Measurements from ENCODE around the gene PTPRN2. TPM values are rescaled to one million over a fixed set of nuclear protein-coding genes. Genes with fewer than 3 reads are reported as not detected.
"Not testable (repeated sequence)": the region's sequence is repeated elsewhere in the genome, so short reads cannot be mapped to it uniquely, and the experiment has no call there.

PTPRN2 gene
- total RNA-seq, 1 experiment from 2014 or later = 1.7 TPM

DNA sequence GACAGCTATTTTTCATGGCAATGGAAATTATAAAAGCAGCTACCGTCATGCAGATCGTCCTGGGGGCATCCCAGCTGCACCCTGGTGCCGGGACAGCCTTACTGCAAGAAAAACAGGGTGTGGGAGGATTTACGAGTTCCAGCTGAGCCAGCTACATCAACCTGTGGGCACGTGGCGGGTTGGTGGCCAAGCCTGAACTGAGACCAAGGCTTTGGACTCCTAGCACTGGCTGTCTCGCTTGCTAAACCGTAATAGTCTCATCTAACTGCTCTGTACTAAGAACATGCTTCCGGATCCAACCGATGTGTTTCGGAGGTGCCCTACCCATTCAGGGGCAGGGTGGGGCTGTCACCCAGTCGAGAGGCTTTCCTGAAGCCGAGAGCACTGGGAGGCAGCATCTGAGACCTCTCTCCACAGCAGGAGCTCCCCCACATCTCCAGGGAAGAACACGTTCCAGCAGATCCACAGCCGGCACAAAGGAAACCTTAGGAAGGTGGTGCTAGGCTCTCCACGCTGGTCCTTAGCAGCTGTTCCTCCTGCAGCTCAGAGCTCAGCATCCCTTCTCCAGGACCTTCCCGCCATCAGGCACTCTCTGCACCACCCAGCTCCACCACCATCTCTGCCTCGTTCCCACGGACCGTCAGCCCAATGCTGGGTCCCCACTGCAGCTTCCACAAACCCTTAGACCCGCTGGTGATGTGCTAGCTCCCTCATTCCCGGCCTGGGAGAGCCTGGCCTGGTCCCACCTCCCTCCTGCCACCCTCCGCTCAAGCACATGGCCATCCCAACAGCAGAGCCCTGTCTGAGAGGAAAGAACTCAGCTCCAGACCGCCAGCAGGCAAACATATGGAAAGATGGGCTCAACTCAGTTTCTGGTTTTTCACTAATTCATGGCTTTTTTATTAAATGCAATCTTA lies 158.5 kb downstream of the PTPRN2 start:
- Histone ChIP-seq H3K4me2 (ENCODE audit: low read depth, low read length, poor library complexity, severe bottlenecking) (no peak overlapping the region), H3K36me3 (ENCODE audit: insufficient read depth, low read length) (no peaks in the 10 kb centered on the region)

GRCh38 chr7:158428131-158428836 lies 159.3 kb downstream of the PTPRN2 start:
- Histone ChIP-seq H3K4me1 (ENCODE audit: low read length) (no peaks in the 10 kb centered on the region), H3K9me2 (replicated peaks; ENCODE audit: insufficient read depth, low read length) (no peaks in the 10 kb centered on the region), H3K9ac (ENCODE audit: low read length) (no peak overlapping the region), H3K4me3 (ENCODE audit: low read length) (no peak overlapping the region), H2AFZ (ENCODE audit: low read length) (no peak overlapping the region), H3K9me3 (ENCODE audit: low read length) (no peaks in the 10 kb centered on the region), H4K20me1 (ENCODE audit: insufficient read depth, low read depth, low read length) (no peaks in the 10 kb centered on the region), H3K27ac (ENCODE audit: low read length) (no peak overlapping the region), H3K79me2 (ENCODE audit: low read length) (no peaks in the 10 kb centered on the region), H3K4me2 (ENCODE audit: low read depth, low read length, poor library complexity, severe bottlenecking) (no peak overlapping the region), H3K27me3 (ENCODE audit: low read length) (no peaks in the 10 kb centered on the region), H3K36me3 (ENCODE audit: insufficient read depth, low read length) (no peaks in the 10 kb centered on the region)
- DNase-seq = no peak

More for the DNA sequence above, 158.5 kb downstream of the PTPRN2 start:
- Histone ChIP-seq H2AFZ (ENCODE audit: low read length) (no peak overlapping the region), H3K79me2 (ENCODE audit: low read length) (no peaks in the 10 kb centered on the region), H3K27ac (ENCODE audit: low read length) (no peak overlapping the region), H3K9me3 (ENCODE audit: low read length) (no peaks in the 10 kb centered on the region), H4K20me1 (ENCODE audit: insufficient read depth, low read depth, low read length) (no peaks in the 10 kb centered on the region), H3K9ac (ENCODE audit: low read length) (no peak overlapping the region), H3K4me1 (ENCODE audit: low read length) (no peaks in the 10 kb centered on the region), H3K9me2 (replicated peaks; ENCODE audit: insufficient read depth, low read length) (no peaks in the 10 kb centered on the region), H3K27me3 (ENCODE audit: low read length) (no peaks in the 10 kb centered on the region), H3K4me3 (ENCODE audit: low read length) (no peak overlapping the region)
- no peak for DNase-seq

DNA sequence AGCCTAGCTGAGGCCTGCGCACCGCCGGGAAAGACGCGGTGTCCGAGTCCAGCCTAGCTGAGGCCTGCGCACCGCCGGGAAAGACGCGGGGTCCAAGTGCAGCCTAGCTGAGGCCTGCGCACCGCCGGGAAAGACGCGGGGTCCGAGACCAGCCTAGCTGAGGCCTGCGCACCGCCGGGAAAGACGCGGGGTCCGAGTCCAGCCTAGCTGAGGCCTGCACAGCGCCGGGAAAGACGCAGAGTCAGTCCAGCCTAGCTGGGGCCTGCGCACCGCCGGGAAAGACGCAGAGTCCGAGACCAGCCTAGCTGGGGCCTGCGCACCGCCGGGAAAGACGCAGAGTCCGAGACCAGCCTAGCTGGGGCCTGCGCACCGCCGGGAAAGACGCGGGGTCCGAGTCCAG lies 161.9 kb downstream of the PTPRN2 start:
- H4K20me1 ChIP-seq (ENCODE audit: insufficient read depth, low read depth, low read length); H3K9me3 ChIP-seq (ENCODE audit: low read length); H3K27me3 ChIP-seq (ENCODE audit: low read length); H3K27ac ChIP-seq (ENCODE audit: low read length); H3K36me3 ChIP-seq (ENCODE audit: insufficient read depth, low read length); H3K79me2 ChIP-seq (ENCODE audit: low read length); H3K4me3 ChIP-seq (ENCODE audit: low read length); H3K9ac ChIP-seq (ENCODE audit: low read length); H3K4me1 ChIP-seq (ENCODE audit: low read length); H3K9me2 ChIP-seq (replicated peaks; ENCODE audit: insufficient read depth, low read length); H2AFZ ChIP-seq (ENCODE audit: low read length); H3K4me2 ChIP-seq (ENCODE audit: low read depth, low read length, poor library complexity, severe bottlenecking); DNase-seq: not testable (repeated sequence)

DNA sequence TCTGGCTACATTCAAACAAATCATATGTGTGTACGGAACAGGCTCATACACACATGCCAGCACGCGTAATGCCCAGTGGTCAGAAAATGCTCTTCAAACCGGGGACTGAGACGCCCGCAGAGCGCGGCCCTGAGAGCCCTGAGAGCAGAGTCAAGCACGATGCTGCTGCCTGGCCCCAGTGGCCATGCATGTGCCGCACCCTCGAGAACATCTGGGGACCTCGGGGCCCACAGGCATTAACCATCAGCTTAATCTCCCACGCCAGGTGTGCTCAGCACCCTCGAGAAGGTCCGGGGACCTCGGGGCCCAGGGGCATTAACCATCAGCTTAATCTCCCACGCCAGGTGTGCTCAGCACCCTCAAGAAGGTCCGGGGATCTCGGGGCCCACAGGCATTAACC lies 163.1 kb downstream of the PTPRN2 start:
- Histone ChIP-seq H3K4me1 (ENCODE audit: low read length) (no peaks in the 10 kb centered on the region), H3K4me3 (ENCODE audit: low read length) (no peak overlapping the region), H3K9me2 (replicated peaks; ENCODE audit: insufficient read depth, low read length) (no peaks in the 10 kb centered on the region), H3K9me3 (ENCODE audit: low read length) (no peaks in the 10 kb centered on the region), H3K79me2 (ENCODE audit: low read length) (no peaks in the 10 kb centered on the region), H3K4me2 (ENCODE audit: low read depth, low read length, poor library complexity, severe bottlenecking) (no peak overlapping the region), H2AFZ (ENCODE audit: low read length) (no peak overlapping the region), H3K27ac (ENCODE audit: low read length) (no peak overlapping the region), H3K36me3 (ENCODE audit: insufficient read depth, low read length) (no peaks in the 10 kb centered on the region), H3K27me3 (ENCODE audit: low read length) (no peaks in the 10 kb centered on the region), H4K20me1 (ENCODE audit: insufficient read depth, low read depth, low read length) (no peaks in the 10 kb centered on the region), H3K9ac (ENCODE audit: low read length) (no peak overlapping the region)
- DNase-seq = no peak

- no peak overlapping the region for H3K4me3 ChIP-seq (ENCODE audit: low read length)
These were observed 163.6 kb downstream of the PTPRN2 start for GRCh38 chr7:158424011-158424410.

DNA sequence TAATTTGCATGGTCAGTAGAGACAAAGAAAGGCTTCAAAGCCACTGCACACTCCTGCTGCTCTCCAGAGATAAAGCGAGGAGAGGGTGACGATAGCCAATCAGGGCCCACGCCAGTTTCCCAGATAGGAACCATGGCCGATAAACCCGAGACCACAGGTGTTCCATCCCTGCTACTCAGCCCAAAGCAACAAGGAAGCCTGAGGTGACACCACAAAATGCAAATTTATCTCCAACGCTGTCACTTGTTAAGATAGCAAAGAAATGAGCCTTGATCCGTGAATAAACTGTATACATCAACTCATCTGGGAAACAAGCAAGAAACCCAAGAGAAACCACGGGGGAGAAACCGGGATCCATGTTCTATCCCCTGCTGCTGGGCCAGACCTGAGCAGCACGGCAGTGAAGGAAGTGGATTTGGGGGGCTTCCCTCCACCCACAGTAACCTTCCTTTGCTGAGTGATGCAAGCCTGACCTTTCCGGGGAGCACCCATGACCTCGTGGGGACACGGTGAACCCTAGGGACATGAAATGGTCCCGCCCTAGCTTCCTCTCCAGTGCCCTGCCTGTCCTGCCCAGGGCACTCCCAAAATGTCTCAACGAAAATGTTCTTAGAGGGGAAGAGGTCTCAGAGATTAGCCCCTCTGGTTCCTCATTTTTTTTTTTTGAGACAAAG lies 164.6 kb downstream of the PTPRN2 start:
- Histone ChIP-seq H3K4me2 (ENCODE audit: low read depth, low read length, poor library complexity, severe bottlenecking) (no peak overlapping the region), H3K27me3 (ENCODE audit: low read length) (no peaks in the 10 kb centered on the region), H3K4me1 (ENCODE audit: low read length) (no peaks in the 10 kb centered on the region), H3K9ac (ENCODE audit: low read length) (no peak overlapping the region), H3K4me3 (ENCODE audit: low read length) (no peak overlapping the region), H3K79me2 (ENCODE audit: low read length) (no peaks in the 10 kb centered on the region), H4K20me1 (ENCODE audit: insufficient read depth, low read depth, low read length) (no peaks in the 10 kb centered on the region), H3K9me2 (replicated peaks; ENCODE audit: insufficient read depth, low read length) (no peaks in the 10 kb centered on the region), H3K27ac (ENCODE audit: low read length) (no peak overlapping the region), H2AFZ (ENCODE audit: low read length) (no peak overlapping the region), H3K36me3 (ENCODE audit: insufficient read depth, low read length) (no peaks in the 10 kb centered on the region), H3K9me3 (ENCODE audit: low read length) (no peaks in the 10 kb centered on the region)
- no peak for DNase-seq

More at GRCh38 chr7:158424011-158424410, 163.6 kb downstream of the PTPRN2 start:
- Histone ChIP-seq H3K9me3 (ENCODE audit: low read length) (no peaks in the 10 kb centered on the region), H3K79me2 (ENCODE audit: low read length) (no peaks in the 10 kb centered on the region), H4K20me1 (ENCODE audit: insufficient read depth, low read depth, low read length) (no peaks in the 10 kb centered on the region), H3K27me3 (ENCODE audit: low read length) (no peaks in the 10 kb centered on the region), H3K36me3 (ENCODE audit: insufficient read depth, low read length) (no peaks in the 10 kb centered on the region), H3K9ac (ENCODE audit: low read length) (no peak overlapping the region), H3K27ac (ENCODE audit: low read length) (no peak overlapping the region), H3K4me2 (ENCODE audit: low read depth, low read length, poor library complexity, severe bottlenecking) (no peak overlapping the region), H2AFZ (ENCODE audit: low read length) (no peak overlapping the region), H3K4me1 (ENCODE audit: low read length) (no peaks in the 10 kb centered on the region), H3K9me2 (replicated peaks; ENCODE audit: insufficient read depth, low read length) (no peaks in the 10 kb centered on the region)
- DNase-seq = no peak

- H3K9me3 ChIP-seq (ENCODE audit: low read length) = no peaks in the 10 kb centered on the region
- no peak overlapping the region for H3K9ac ChIP-seq (ENCODE audit: low read length)
These were observed 165.3 kb downstream of the PTPRN2 start for GRCh38 chr7:158422196-158422886.

More at GRCh38 chr7:158422196-158422886, 165.3 kb downstream of the PTPRN2 start:
- Histone ChIP-seq H3K4me3 (ENCODE audit: low read length) (no peak overlapping the region), H3K27me3 (ENCODE audit: low read length) (no peaks in the 10 kb centered on the region), H4K20me1 (ENCODE audit: insufficient read depth, low read depth, low read length) (no peaks in the 10 kb centered on the region), H3K4me2 (ENCODE audit: low read depth, low read length, poor library complexity, severe bottlenecking) (no peak overlapping the region), H3K79me2 (ENCODE audit: low read length) (no peaks in the 10 kb centered on the region), H3K9me2 (replicated peaks; ENCODE audit: insufficient read depth, low read length) (no peaks in the 10 kb centered on the region), H3K27ac (ENCODE audit: low read length) (no peak overlapping the region), H3K36me3 (ENCODE audit: insufficient read depth, low read length) (no peaks in the 10 kb centered on the region), H2AFZ (ENCODE audit: low read length) (no peak overlapping the region), H3K4me1 (ENCODE audit: low read length) (no peaks in the 10 kb centered on the region)
- DNase-seq = no peak
